NB4 (cell line): ENCODE measurements around the gene CFAP46.

Source experiments
- CTCF ChIP-seq: IDR thresholded peaks from one replicate; pipeline ENCODE4 v1.5.1; 2012; ENCODE audit warnings: low read depth, low read length
- MYC ChIP-seq: IDR thresholded peaks from 2 replicates; pipeline ENCODE4 v1.6.1; 2011; ENCODE audit warnings: low read depth, low read length
- POLR2A ChIP-seq: IDR thresholded peaks from 2 replicates; pipeline ENCODE4 v1.6.1; 2011; ENCODE audit warnings: mild to moderate bottlenecking; ENCODE audit not compliant: insufficient read length; ENCODE audit errors: extremely low read depth
- TF ChIP-seq, protein P1 (sequence below): IDR thresholded peaks from 2 replicates; pipeline ENCODE4 v1.6.1; 2011; ENCODE audit warnings: low read depth, low read length

GRCh38 chr10:132915411-132915810 is 27.0 kb downstream of the CFAP46 start:
- no peak for TF ChIP-seq CTCF
- TF ChIP-seq POLR2A: no peak
- TF ChIP-seq, protein P1, sequence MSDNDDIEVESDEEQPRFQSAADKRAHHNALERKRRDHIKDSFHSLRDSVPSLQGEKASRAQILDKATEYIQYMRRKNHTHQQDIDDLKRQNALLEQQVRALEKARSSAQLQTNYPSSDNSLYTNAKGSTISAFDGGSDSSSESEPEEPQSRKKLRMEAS: no peak
- TF ChIP-seq MYC: no peak
